GM19238 (cell line): ENCODE measurements around the gene CACNA1S.

Experiments used
- DNase-seq: peaks from one replicate; pipeline ENCODE4 v3.0.0; 2011; ENCODE audit warnings: low spot score; ENCODE audit not compliant: insufficient read length

CACNA1S gene

GRCh38 chr1:201034671-201035070 lies 77.6 kb downstream of the CACNA1S start:
- DNase-seq: no peak

- no peak for DNase-seq
Observed at GRCh38 chr1:201032408-201032807, 79.8 kb downstream of the CACNA1S start.

- DNase-seq: no peak
Observed at GRCh38 chr1:201028461-201028889, 83.8 kb downstream of the CACNA1S start.

- no peak for DNase-seq
Observed at GRCh38 chr1:201026836-201027235, 85.4 kb downstream of the CACNA1S start.

- DNase-seq: no peak
Observed at GRCh38 chr1:201026234-201026633, 86.0 kb downstream of the CACNA1S start.

- DNase-seq: peak; percentile 44
Observed at GRCh38 chr1:201025571-201026002, 86.6 kb downstream of the CACNA1S start.

- no peak for DNase-seq
Observed at GRCh38 chr1:201024625-201024998, 87.6 kb downstream of the CACNA1S start.

- no peak for DNase-seq
Observed at GRCh38 chr1:201023920-201024624, 88.2 kb downstream of the CACNA1S start.

GRCh38 chr1:201023517-201023902 lies 88.7 kb downstream of the CACNA1S start, which contains the start of gene KIF21B:
Gene KIF21B (minus strand): TSS chr1:201023714. CDS start chr1:201023383, 331 bp downstream.
- DNase-seq: peak; percentile 85

GRCh38 chr1:201022820-201023516 lies 89.3 kb downstream of the CACNA1S start:
- DNase-seq: no peak

- DNase-seq: no peak
Observed at GRCh38 chr1:201022493-201022819, 89.8 kb downstream of the CACNA1S start.

GRCh38 chr1:201021630-201022492 lies 90.4 kb downstream of the CACNA1S start:
- no peak for DNase-seq

GRCh38 chr1:201020721-201021629 lies 91.3 kb downstream of the CACNA1S start:
- no peak for DNase-seq

GRCh38 chr1:201020040-201020591 lies 92.1 kb downstream of the CACNA1S start:
- DNase-seq: no peak

- peak; percentile 93 for DNase-seq
Observed at GRCh38 chr1:201019321-201019977, 92.8 kb downstream of the CACNA1S start.

GRCh38 chr1:201017828-201018163 lies 94.4 kb downstream of the CACNA1S start:
- DNase-seq: no peak

- peak; percentile 56 for DNase-seq
Observed at GRCh38 chr1:201016943-201017827, 95.0 kb downstream of the CACNA1S start.

GRCh38 chr1:201016211-201016651 lies 96.0 kb downstream of the CACNA1S start:
- DNase-seq: no peak

GRCh38 chr1:201015551-201016091 lies 96.6 kb downstream of the CACNA1S start:
- DNase-seq: no peak
